Transverse colon (tissue), 4 donors: ENCODE data around the gene MSX1. TPM values are rescaled to one million over a fixed set of nuclear protein-coding genes. Genes with fewer than 3 reads are reported as not detected.

Experiments used
- DNase-seq: peaks from one replicate; pipeline ENCODE4 v3.0.0-alpha.2; 2019
- H3K27ac ChIP-seq, 4 donors: fragments of 200-600 bp; sonication (generic); 2 replicates each; pipeline ENCODE4 v1.5.1; 2016 to 2018; ENCODE audit warnings: inconsistent platforms in 4 of 4
- H3K27me3 ChIP-seq: fragments of 200-600 bp; sonication (generic); 2 replicates; pipeline ENCODE4 v1.5.1; 2017; ENCODE audit warnings: inconsistent platforms
- H3K36me3 ChIP-seq, 4 donors: fragments of 200-600 bp; sonication (generic); 2 replicates each; pipeline ENCODE4 v1.5.1; 2017 to 2019; ENCODE audit warnings: inconsistent platforms in 4 of 4
- H3K4me1 ChIP-seq, 4 donors: fragments of 200-600 bp; sonication (generic); 2 replicates each; pipeline ENCODE4 v1.5.1; 2017 to 2020; ENCODE audit warnings: inconsistent platforms in 4 of 4
- H3K4me3 ChIP-seq, 4 donors: fragments of 200-600 bp; sonication (generic); 1 replicate in 1 of 4; 2 replicates in 3 of 4; pipeline versions ENCODE4 v1.5.1 to v1.6.1; 2017 to 2019; ENCODE audit warnings: inconsistent platforms in 4 of 4
- H3K9me3 ChIP-seq, 2 donors: fragments of 200-600 bp; sonication (generic); 2 replicates each; pipeline ENCODE4 v1.5.1; 2017 to 2019; ENCODE audit warnings: inconsistent platforms in 2 of 2
- EP300 ChIP-seq: sonication (generic); formaldehyde crosslinking; IDR thresholded peaks from one replicate; pipeline ENCODE4 v1.6.1; 2017; ENCODE audit warnings: antibody characterized with exemption, low read depth
- POLR2A ChIP-seq: fragments of 450-650 bp; IDR thresholded peaks from one replicate; pipeline ENCODE4 v1.6.1; 2016; ENCODE audit warnings: antibody characterized with exemption, mild to moderate bottlenecking, moderate library complexity
- POLR2AphosphoS5 ChIP-seq, 3 donors: sonication (generic); formaldehyde crosslinking; IDR thresholded peaks; one replicate each; pipeline ENCODE4 v1.6.1; 2016; ENCODE audit warnings: antibody characterized with exemption in 3 of 3
- WGBS, 2 donors: methylation state at CpG; one replicate each; pipeline ENCODE4 v1.1.5; 2018; ENCODE audit warnings: low coverage in 1 of 2; 5-methylcytosine and 5-hydroxymethylcytosine counted together
- in situ Hi-C, 4 donors: fragments of 200-750 bp; cut with MboI; loops; one replicate each; pipeline versions ENCODE4 v1.15.0 to v1.15.1; 2017; ENCODE audit warnings: low sequenced_read_pairs in 3 of 4, low pct_ligation_motif_present in 1 of 4, low pct_unique_long_range_greater_than_20kb in 1 of 4
- intact Hi-C: fragments of 100-400 bp; cut with DNase I; formaldehyde crosslinking; loops from one replicate; pipeline ENCODE4 v1.15.1; 2023; ENCODE audit warnings: low total_unique reads
- total RNA-seq, 4 donors: library from RNA; depleted of rRNA; stranded (reverse); fragments of >200 nt; gene quantifications; one replicate each; pipeline ENCODE4 v1.1.0, GENCODE V29; 2016
- TF ChIP-seq, protein P1 (sequence below), 5 experiments: fragments of 200-600 bp in 3 of 5; fragments of 450-650 bp in 2 of 5; sonication (generic) in 3 of 5; IDR thresholded peaks; 1 replicate in 2 of 5; 2 replicates in 3 of 5; pipeline ENCODE4 v1.5.1; 2016 to 2017; ENCODE audit warnings: antibody characterized with exemption in 5 of 5, inconsistent platforms in 3 of 5, mild to moderate bottlenecking in 2 of 5, moderate library complexity in 1 of 5

MSX1 gene
- total RNA-seq, 4 donors from 2014 or later = 0.41 TPM; not detected in 3

DNA sequence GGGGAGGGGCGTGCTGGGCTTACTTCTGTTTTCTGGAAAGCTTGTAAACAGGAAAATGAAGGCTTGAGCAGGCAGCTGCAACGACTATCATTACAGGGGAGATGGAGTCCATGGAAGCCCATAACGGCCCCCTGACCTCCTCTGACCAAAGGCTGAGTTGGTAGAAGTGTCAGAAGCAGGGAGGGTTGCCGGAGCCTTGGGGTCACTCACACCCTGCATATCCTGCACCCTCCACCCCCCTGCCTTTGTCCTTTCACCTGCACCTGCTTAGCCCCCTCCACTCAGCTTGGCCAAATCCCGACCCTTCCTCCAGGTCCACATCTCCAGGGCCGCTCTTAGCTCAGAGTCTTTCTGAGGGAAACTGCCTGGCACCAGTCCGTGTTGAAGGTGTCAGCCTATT is 12.5 kb upstream of the MSX1 start:
- Histone ChIP-seq H3K4me1 (no peaks in the 10 kb centered on the region), H3K9me3 (no peaks in the 10 kb centered on the region), H3K27me3 (peaks cover 48% of the 10 kb centered on the region), H3K36me3 (no peaks in the 10 kb centered on the region), H3K4me3 (no peak overlapping the region), H3K27ac (no peak overlapping the region)
- in situ Hi-C loops (no loop called here), intact Hi-C loops (no loop called here)
- TF ChIP-seq POLR2A (no peak), POLR2AphosphoS5 (IDR thresholded peaks at IDR 0.05) (no peak), EP300 (no peak)
- TF ChIP-seq, protein P1, sequence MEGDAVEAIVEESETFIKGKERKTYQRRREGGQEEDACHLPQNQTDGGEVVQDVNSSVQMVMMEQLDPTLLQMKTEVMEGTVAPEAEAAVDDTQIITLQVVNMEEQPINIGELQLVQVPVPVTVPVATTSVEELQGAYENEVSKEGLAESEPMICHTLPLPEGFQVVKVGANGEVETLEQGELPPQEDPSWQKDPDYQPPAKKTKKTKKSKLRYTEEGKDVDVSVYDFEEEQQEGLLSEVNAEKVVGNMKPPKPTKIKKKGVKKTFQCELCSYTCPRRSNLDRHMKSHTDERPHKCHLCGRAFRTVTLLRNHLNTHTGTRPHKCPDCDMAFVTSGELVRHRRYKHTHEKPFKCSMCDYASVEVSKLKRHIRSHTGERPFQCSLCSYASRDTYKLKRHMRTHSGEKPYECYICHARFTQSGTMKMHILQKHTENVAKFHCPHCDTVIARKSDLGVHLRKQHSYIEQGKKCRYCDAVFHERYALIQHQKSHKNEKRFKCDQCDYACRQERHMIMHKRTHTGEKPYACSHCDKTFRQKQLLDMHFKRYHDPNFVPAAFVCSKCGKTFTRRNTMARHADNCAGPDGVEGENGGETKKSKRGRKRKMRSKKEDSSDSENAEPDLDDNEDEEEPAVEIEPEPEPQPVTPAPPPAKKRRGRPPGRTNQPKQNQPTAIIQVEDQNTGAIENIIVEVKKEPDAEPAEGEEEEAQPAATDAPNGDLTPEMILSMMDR (IDR thresholded peaks at IDR 0.05) = no peak
- 51% methylated on average over 7 of the region's 7 CpGs; no CpG with 5 or more reads in 1 of the 2 donors for WGBS, 2 donors
- no peak for DNase-seq

DNA sequence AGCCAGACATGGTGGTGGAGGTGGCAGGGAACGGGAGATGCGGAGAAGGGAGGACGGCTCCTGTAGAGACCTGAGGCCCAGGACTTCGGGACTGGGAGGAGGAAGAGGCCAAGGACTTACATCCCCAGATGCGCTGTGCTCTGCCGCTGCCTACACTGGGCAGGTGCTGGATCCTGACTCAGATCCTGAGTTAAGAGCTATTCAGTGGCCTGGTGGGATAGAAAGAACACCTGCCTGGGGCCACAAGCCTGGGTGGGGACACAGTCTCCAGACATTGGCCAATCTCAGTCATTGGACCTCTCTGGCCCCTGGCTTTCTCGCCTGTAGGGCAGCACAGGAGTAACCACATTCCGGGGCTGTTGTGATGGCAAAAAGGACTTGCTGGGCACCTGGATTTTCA is 10.9 kb upstream of the MSX1 start:
- no peak overlapping the region for H3K4me3 ChIP-seq
- intact Hi-C loops = no loop called here
- in situ Hi-C loops = no loop called here
- WGBS, 2 donors = 81% methylated on average over 8 of the region's 8 CpGs; no CpG with 5 or more reads in 1 of the 2 donors
- H3K4me1 ChIP-seq = peaks cover 5 to 12% (median 10%) of the 10 kb centered on the region in 4 donors
- H3K36me3 ChIP-seq = no peaks in the 10 kb centered on the region
- H3K27ac ChIP-seq = no peak overlapping the region
- H3K9me3 ChIP-seq = no peaks in the 10 kb centered on the region
- no peak for TF ChIP-seq EP300
- no peak for TF ChIP-seq POLR2AphosphoS5 (IDR thresholded peaks at IDR 0.05)
- TF ChIP-seq POLR2A = no peak
- TF ChIP-seq, protein P1 (IDR thresholded peaks at IDR 0.05) = no peak
- peaks cover 61% of the 10 kb centered on the region for H3K27me3 ChIP-seq
- DNase-seq = no peak

DNA sequence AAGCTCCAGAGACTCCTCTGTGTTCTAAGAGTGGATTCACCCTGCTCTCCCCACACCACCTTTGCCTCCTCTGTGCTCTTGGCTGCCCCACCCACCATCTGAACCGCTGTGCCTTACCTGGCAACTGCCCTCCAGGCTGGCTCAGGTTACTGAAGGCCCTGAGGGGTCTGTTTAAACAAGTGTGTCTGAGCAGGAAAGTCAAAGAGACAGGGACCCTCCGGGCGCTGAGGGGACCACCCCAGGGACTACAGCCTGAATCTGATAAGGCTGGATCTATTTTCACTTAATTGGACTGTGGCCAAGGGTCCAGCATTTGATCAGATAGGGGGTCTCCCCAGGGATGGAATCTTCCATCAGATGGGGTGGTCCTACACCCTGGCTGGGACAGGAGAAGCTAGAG is 10.4 kb upstream of the MSX1 start:
- peaks cover 64% of the 10 kb centered on the region for H3K27me3 ChIP-seq
- no peak for TF ChIP-seq EP300
- TF ChIP-seq POLR2AphosphoS5 (IDR thresholded peaks at IDR 0.05) = no peak
- no peak for TF ChIP-seq POLR2A
- TF ChIP-seq, protein P1 (IDR thresholded peaks at IDR 0.05) = no peak
- peaks cover 5 to 15% (median 10%) of the 10 kb centered on the region in 4 donors for H3K4me1 ChIP-seq
- H3K36me3 ChIP-seq = no peaks in the 10 kb centered on the region
- H3K9me3 ChIP-seq = no peaks in the 10 kb centered on the region
- H3K4me3 ChIP-seq = no peak overlapping the region
- in situ Hi-C loops = no loop called here
- intact Hi-C loops = no loop called here
- no peak for DNase-seq
- no peak overlapping the region for H3K27ac ChIP-seq
- 18% methylated on average over 3 of the region's 3 CpGs; no CpG with 5 or more reads in 1 of the 2 donors for WGBS, 2 donors

DNA sequence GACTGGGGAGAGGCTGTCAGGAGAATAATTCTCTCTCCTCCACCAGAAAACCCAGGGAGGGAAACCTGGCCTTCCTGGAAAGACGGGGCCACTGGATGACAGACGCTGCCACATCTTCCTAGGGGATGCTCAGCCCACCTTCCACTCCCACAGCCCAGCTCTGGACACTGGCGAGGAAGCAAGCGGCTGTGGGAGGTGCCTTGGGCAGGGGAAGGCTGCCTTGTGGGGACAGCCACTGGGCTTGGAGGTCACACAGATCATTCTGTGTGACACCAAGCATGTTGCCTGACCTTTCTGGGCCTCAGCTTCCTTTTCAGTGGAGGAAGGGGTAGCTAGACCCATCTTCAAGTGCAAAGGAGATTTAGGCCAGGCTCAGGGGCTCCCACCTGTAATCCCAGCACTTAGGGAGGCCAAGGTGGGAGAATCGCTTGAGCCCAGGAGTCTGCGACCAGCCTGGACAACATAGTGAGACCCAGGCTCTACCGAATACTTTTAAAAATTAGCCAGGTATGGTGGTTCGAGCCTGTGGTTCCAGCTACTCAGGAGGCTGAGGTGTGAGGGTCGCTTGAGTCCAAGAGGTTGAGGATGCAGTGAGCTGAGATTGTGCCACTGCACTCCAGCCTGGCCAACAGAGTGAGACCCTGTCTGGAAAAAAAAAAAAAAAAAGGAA is 9.8 kb upstream of the MSX1 start:
- no peak for DNase-seq
- in situ Hi-C loops = loop anchor here in 1 of 4 donors (25.0 kb wide), 1 partner anchor 362 kb away; no protein-coding TSS in a partner anchor
- intact Hi-C loops = no loop called here

More for the DNA sequence above, 9.8 kb upstream of the MSX1 start:
- Histone ChIP-seq H3K9me3 (no peaks in the 10 kb centered on the region), H3K27ac (no peak overlapping the region), H3K36me3 (no peaks in the 10 kb centered on the region), H3K27me3 (peaks cover 69% of the 10 kb centered on the region), H3K4me1 (peaks cover 7 to 15% (median 10%) of the 10 kb centered on the region in 4 donors), H3K4me3 (no peak overlapping the region)
- TF ChIP-seq POLR2A (no peak), EP300 (no peak), POLR2AphosphoS5 (IDR thresholded peaks at IDR 0.05) (no peak)
- TF ChIP-seq, protein P1 (IDR thresholded peaks at IDR 0.05) = no peak
- WGBS, 2 donors = 89 to 91% methylated on average over 5 to 7 of the region's 9 CpGs
